OCI-LY3 (cell line): Measurements from ENCODE around the gene EPN1.

Experiments
- EZH2phosphoT487 ChIP-seq: fragments of 200-600 bp; shearing (Covaris generic); IDR thresholded peaks from 2 replicates; pipeline ENCODE4 v1.6.1; 2018; ENCODE audit warnings: antibody characterized with exemption, mixed run types, low read depth
- TF ChIP-seq, protein P1 (sequence below): fragments of 200-600, 300-600 bp; sonication (generic); IDR thresholded peaks from 2 replicates; pipeline ENCODE4 v1.5.1; 2014; ENCODE audit warnings: antibody characterized with exemption, low read length, low read depth

- TF ChIP-seq, protein P1, sequence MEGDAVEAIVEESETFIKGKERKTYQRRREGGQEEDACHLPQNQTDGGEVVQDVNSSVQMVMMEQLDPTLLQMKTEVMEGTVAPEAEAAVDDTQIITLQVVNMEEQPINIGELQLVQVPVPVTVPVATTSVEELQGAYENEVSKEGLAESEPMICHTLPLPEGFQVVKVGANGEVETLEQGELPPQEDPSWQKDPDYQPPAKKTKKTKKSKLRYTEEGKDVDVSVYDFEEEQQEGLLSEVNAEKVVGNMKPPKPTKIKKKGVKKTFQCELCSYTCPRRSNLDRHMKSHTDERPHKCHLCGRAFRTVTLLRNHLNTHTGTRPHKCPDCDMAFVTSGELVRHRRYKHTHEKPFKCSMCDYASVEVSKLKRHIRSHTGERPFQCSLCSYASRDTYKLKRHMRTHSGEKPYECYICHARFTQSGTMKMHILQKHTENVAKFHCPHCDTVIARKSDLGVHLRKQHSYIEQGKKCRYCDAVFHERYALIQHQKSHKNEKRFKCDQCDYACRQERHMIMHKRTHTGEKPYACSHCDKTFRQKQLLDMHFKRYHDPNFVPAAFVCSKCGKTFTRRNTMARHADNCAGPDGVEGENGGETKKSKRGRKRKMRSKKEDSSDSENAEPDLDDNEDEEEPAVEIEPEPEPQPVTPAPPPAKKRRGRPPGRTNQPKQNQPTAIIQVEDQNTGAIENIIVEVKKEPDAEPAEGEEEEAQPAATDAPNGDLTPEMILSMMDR = no peak
- no peak for TF ChIP-seq EZH2phosphoT487
Measured at GRCh38 chr19:55649268-55650125, 25.5 kb upstream of the EPN1 start.
